ENCODE data around the gene GPRC5C. TPM values are rescaled to one million over a fixed set of nuclear protein-coding genes. Genes with fewer than 3 reads are reported as not detected.

The GPRC5C gene, protein sequence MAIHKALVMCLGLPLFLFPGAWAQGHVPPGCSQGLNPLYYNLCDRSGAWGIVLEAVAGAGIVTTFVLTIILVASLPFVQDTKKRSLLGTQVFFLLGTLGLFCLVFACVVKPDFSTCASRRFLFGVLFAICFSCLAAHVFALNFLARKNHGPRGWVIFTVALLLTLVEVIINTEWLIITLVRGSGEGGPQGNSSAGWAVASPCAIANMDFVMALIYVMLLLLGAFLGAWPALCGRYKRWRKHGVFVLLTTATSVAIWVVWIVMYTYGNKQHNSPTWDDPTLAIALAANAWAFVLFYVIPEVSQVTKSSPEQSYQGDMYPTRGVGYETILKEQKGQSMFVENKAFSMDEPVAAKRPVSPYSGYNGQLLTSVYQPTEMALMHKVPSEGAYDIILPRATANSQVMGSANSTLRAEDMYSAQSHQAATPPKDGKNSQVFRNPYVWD
- total RNA-seq, result 0.86 TPM in 1 of 2 replicates, not detected in the other

GRCh38 chr17:74431568-74432423 is at the start of gene GPRC5C:
GPRC5C (plus strand) TSS chr17:74432088; CDS start chr17:74439777, 7,689 bp downstream.
- peaks cover 52% of the 10 kb centered on the region for H3K27me3 Mint-ChIP-seq (ENCODE audit: insufficient read depth)
- H3K9me3 Mint-ChIP-seq, result no peaks in the 10 kb centered on the region
- no peaks in the 10 kb centered on the region for H3K4me1 Mint-ChIP-seq (ENCODE audit: low read depth)

GRCh38 chr17:74383141-74383540 is 48.7 kb upstream of the GPRC5C start:
- Mint-ChIP-seq H3K27me3 (ENCODE audit: insufficient read depth) (peaks cover 13% of the 10 kb centered on the region), H3K9me3 (no peaks in the 10 kb centered on the region)
- intact Hi-C loops (cut with micrococcal nuclease), result no loop called here

More at GRCh38 chr17:74431568-74432423, at the start of gene GPRC5C:
- Mint-ChIP-seq H3K4me3 (peak within 1 kb of the TSS; percentile 70), H3K27ac (no peak within 1 kb of the TSS), H3K36me3 (ENCODE audit: low read depth) (no peaks in the 10 kb centered on the region)
- intact Hi-C loops (cut with micrococcal nuclease), result no loop called here
- peak; percentile 35 for DNase-seq (ENCODE audit: low spot score)

GRCh38 chr17:74385201-74385600 is 46.7 kb upstream of the GPRC5C start:
- H3K9me3 Mint-ChIP-seq, result no peaks in the 10 kb centered on the region
- H3K27ac Mint-ChIP-seq, result no peak overlapping the region
- H3K4me1 Mint-ChIP-seq (ENCODE audit: low read depth), result no peaks in the 10 kb centered on the region
- H3K27me3 Mint-ChIP-seq (ENCODE audit: insufficient read depth), result peaks cover 15% of the 10 kb centered on the region
- H3K4me3 Mint-ChIP-seq, result no peak overlapping the region
- intact Hi-C loops (cut with micrococcal nuclease), result no loop called here
- no peak for DNase-seq (ENCODE audit: low spot score)
- H3K36me3 Mint-ChIP-seq (ENCODE audit: low read depth), result no peaks in the 10 kb centered on the region

More at GRCh38 chr17:74383141-74383540, 48.7 kb upstream of the GPRC5C start:
- H3K4me3 Mint-ChIP-seq, result no peak overlapping the region
- H3K27ac Mint-ChIP-seq, result no peak overlapping the region
- no peaks in the 10 kb centered on the region for H3K36me3 Mint-ChIP-seq (ENCODE audit: low read depth)
- no peaks in the 10 kb centered on the region for H3K4me1 Mint-ChIP-seq (ENCODE audit: low read depth)
- DNase-seq (ENCODE audit: low spot score), result no peak

DNA sequence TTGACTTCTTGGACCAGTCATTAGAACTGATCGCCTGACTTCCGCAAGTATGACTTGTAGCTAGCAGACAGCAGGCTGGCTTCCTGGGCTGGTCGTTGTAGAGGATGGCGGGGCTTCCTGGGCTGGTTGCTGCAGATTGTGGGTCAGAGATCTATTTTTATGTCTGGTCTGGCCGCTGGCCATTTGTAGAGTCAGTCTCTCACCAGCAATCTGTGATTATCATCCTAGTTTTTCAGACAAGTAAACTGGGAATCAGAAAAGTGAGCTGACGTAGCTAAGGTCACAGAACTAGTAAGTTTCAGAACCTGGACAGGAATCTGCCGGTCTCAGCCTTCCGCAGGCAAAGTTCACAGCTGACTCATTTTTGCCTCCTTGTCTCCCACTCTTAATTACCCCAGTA is 45.5 kb upstream of the GPRC5C start:
- H3K4me1 Mint-ChIP-seq (ENCODE audit: low read depth), result no peaks in the 10 kb centered on the region
- H3K27me3 Mint-ChIP-seq (ENCODE audit: insufficient read depth), result peaks cover 12% of the 10 kb centered on the region
- intact Hi-C loops (cut with micrococcal nuclease), result no loop called here
- no peak overlapping the region for H3K4me3 Mint-ChIP-seq
- no peak overlapping the region for H3K27ac Mint-ChIP-seq
- no peak for DNase-seq (ENCODE audit: low spot score)
- no peaks in the 10 kb centered on the region for H3K36me3 Mint-ChIP-seq (ENCODE audit: low read depth)
- no peaks in the 10 kb centered on the region for H3K9me3 Mint-ChIP-seq

DNA sequence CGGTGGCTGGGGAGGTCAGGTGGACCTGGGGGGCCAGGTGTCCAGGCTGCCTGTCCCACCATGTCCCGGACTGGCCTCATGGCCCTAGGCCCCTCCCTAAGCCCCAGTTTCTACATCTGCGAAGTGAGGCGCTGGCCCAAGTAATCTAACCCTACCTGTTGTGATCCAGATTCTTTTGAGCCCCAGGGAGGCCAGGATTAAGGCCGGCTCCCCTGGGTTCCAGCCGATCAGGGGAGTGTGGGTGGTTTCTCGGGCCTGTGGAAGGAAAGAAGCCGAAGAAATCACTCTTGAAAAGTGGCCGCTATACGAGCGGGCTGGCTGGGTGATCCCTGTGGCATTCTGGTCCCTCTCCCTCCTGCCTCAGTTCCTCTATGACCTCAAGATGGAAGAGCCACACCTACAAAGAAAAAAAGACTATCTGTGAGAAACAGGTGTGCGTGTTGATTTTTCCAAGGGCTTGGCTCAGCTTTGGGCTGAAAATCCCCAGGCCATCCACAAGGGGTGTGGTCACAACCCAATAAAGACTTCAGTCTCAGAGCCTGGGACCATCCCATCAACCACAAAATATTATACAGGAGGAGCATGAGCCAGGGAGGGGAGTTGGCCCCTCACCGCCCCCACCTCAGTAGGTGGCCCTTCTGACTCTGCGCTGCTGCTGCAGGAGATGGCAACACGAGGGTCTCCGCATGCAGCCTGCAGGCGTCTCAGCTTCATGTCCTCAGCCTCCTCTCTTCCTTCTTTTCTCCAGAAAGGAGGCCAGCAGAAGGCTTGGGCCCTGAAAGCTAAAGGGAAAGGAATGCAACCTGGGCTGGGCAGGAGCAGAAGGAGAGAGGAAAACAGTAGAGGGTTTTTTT is 44.3 kb upstream of the GPRC5C start:
- Mint-ChIP-seq H3K4me3 (no peak overlapping the region), H3K27me3 (ENCODE audit: insufficient read depth) (peaks cover 11% of the 10 kb centered on the region), H3K4me1 (ENCODE audit: low read depth) (no peaks in the 10 kb centered on the region), H3K9me3 (no peaks in the 10 kb centered on the region), H3K36me3 (ENCODE audit: low read depth) (no peaks in the 10 kb centered on the region), H3K27ac (no peak overlapping the region)
- intact Hi-C loops (cut with micrococcal nuclease), result no loop called here
- DNase-seq (ENCODE audit: low spot score), result no peak

DNA sequence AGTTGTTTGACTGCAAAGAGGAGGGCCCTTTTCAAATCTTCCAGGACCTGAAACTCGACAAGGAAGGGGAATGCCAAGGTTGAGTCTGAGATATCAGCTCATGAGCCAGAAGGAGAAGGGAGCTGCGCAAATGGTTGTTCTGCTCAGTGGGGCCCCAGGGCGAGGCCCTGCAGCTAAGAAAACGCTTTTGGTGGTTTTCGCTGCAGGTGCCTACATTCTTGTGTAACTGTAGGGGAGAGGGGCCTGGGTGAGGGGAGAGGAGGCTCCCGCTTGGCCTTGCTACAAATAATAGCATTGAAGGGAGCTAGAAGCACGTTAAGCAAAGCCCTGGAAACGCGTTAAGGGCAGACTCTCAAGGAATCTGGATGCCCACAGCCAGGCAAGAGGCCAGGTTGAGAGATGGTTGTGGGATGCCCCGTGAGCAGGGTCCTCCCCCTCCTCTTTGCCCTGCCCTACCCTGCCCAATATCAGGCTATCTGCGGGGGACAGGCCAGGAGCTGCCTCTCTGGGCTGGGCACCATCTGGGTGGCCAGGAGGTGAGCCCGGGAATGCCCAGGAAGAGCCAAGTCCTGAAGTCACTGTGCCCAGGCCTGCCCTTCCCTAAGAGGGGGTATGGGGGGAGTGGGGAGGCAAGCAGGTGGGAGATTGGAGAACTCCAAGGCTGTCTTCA is 42.7 kb upstream of the GPRC5C start:
- Mint-ChIP-seq H3K4me1 (ENCODE audit: low read depth) (no peaks in the 10 kb centered on the region), H3K27ac (no peak overlapping the region), H3K27me3 (ENCODE audit: insufficient read depth) (peaks cover 11% of the 10 kb centered on the region), H3K4me3 (no peak overlapping the region), H3K36me3 (ENCODE audit: low read depth) (no peaks in the 10 kb centered on the region), H3K9me3 (no peaks in the 10 kb centered on the region)
- intact Hi-C loops (cut with micrococcal nuclease), result no loop called here
- DNase-seq (ENCODE audit: low spot score), result no peak

DNA sequence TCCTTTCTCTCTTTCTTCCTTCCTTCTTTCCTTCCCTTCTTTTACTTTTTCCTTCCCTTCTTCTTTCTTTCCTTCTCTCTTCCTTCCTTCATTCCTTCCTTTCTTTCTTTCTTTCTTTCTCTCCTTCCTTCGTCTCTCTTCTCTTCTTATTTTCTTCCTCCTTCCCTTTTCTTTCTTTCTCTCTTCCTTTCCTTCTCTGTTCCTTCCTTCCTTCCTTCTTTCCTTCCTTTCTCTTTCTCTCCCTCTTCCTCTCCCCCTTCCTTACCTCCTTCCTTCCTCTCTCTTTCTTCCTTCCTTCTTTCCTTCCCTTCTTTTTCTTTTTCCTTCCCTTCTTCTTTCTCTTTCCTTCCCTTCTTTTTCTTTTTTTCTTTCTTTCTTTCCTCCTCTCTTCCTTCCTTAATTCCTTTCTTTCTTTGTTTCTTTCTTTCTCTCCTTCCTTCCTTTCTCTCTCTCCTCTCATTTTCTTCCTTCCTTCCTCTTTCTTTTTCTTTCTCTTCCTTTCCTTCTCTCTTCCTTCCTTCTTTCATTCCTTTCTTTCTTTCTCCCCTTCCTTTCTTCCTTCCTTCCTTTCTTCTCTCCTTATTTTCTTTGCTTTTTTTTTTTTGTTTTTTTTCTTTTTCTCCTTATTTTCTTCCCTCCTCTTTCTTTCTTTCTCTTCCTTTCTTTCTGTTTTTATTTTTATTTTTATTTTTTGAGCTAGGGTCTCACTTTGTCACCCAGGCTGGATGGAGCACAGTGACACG is 41.8 kb upstream of the GPRC5C start:
- H3K4me3 Mint-ChIP-seq, result no peak overlapping the region
- no peaks in the 10 kb centered on the region for H3K4me1 Mint-ChIP-seq (ENCODE audit: low read depth)
- H3K9me3 Mint-ChIP-seq, result no peaks in the 10 kb centered on the region
- no peak overlapping the region for H3K27ac Mint-ChIP-seq
- peaks cover 11% of the 10 kb centered on the region for H3K27me3 Mint-ChIP-seq (ENCODE audit: insufficient read depth)
- intact Hi-C loops (cut with micrococcal nuclease), result no loop called here
- no peaks in the 10 kb centered on the region for H3K36me3 Mint-ChIP-seq (ENCODE audit: low read depth)
- no peak for DNase-seq (ENCODE audit: low spot score)

DNA sequence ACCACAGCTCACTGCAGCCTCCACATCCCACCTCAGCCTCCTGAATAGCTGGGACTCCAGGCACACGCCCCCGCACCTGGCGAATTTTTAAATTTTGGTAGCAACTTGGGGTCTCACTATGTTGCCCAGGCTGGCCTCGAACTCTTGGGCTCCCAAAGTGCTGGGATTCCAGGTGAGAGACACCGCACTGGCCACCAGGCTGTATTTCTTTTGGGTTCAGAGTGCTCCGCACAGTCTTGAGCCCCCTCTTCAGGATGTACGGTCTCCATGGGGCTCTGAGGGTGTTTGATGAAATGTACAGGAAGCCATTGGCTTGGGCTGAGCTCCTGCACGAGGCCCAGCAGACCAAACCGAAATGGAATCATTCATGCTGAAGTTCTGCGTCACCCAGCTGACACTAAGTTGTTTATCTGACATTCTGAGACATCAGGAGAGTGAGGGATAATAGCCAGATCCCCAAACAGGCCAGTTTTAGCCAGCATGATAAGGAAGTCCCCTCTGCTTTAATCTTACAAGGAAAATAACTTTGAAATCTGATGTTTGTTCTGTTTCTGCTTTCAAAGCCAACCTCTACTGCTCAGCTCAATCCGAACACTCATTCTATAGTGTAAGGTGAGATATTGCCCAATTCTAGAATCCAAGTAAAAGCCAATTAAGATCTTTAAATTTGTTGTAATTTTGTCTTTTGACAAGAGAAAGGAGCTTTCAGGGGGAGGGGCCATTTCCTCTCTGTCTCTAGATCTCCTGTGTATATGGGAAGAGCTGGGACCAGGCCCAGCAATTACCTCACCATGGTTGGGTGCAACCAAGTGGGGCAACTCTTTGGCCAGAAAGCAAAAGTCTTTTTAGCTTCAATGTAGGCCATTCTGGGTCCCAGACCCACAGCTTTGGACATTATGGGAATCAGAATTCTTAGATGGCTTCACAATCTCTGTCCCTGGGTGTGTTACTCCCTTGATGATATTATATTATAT is 40.9 kb upstream of the GPRC5C start:
- Mint-ChIP-seq H3K27me3 (ENCODE audit: insufficient read depth) (peaks cover 9% of the 10 kb centered on the region), H3K4me1 (ENCODE audit: low read depth) (no peaks in the 10 kb centered on the region), H3K36me3 (ENCODE audit: low read depth) (no peaks in the 10 kb centered on the region), H3K9me3 (no peaks in the 10 kb centered on the region), H3K4me3 (no peak overlapping the region), H3K27ac (no peak overlapping the region)
- intact Hi-C loops (cut with micrococcal nuclease), result no loop called here
- no peak for DNase-seq (ENCODE audit: low spot score)

GRCh38 chr17:74391771-74392170 is 40.1 kb upstream of the GPRC5C start:
- Mint-ChIP-seq H3K9me3 (no peaks in the 10 kb centered on the region), H3K4me1 (ENCODE audit: low read depth) (no peaks in the 10 kb centered on the region), H3K27me3 (ENCODE audit: insufficient read depth) (peaks cover 7% of the 10 kb centered on the region), H3K36me3 (ENCODE audit: low read depth) (no peaks in the 10 kb centered on the region), H3K27ac (no peak overlapping the region), H3K4me3 (no peak overlapping the region)
- DNase-seq (ENCODE audit: low spot score), result no peak
- intact Hi-C loops (cut with micrococcal nuclease), result no loop called here

GRCh38 chr17:74392848-74393247 is 39.0 kb upstream of the GPRC5C start:
- H3K27me3 Mint-ChIP-seq (ENCODE audit: insufficient read depth), result peaks cover 9% of the 10 kb centered on the region
- DNase-seq (ENCODE audit: low spot score), result no peak
- intact Hi-C loops (cut with micrococcal nuclease), result loop anchor here (1.0 kb wide), 1 partner anchor 23 kb away; no protein-coding TSS in a partner anchor
- H3K36me3 Mint-ChIP-seq (ENCODE audit: low read depth), result no peaks in the 10 kb centered on the region
- H3K27ac Mint-ChIP-seq, result no peak overlapping the region
- no peaks in the 10 kb centered on the region for H3K9me3 Mint-ChIP-seq
- no peaks in the 10 kb centered on the region for H3K4me1 Mint-ChIP-seq (ENCODE audit: low read depth)
- H3K4me3 Mint-ChIP-seq, result no peak overlapping the region
